ENCODE data around the gene HOXC9.

DNA sequence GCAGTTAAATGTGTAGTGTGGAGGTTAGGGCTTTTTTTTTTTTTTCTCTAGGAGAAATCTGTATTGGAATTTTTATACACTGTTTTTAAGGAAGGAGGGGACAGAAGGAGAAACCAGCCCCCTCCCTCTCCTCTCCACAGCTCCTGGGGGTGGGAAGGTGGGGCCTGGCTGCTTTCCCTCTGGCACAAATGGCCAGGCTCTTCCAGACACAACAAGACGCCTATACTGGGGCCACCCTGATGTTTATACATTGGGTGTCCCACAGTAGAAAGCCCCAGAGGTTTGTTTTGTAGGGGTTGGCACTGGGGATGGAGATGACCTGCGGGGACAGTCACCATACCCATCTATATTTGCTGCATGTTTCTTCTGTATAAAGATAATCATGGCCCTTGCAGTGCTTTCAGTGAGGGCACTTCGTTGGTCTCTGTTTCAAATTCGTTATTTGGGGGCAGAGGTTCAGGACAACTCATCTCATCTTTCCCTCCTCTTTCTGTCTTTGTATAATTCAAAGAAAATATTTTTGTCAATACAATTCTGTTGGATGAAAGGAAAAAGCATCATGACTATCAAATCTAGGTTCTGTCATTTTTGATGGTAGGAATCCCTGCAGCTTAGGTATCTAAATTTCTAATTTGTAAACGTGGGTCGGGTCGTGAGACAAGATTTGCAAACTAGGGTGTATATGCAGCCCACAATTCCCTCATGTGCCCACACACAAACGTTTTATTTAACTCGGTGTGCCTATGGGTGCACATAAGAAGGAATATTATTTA, 23.0 kb upstream of the HOXC9 start:
- TF ChIP-seq POLR2A (IDR thresholded peaks at IDR 0.05) (no peak), POLR2AphosphoS5 (IDR thresholded peaks at IDR 0.05) (no peak), EP300 (IDR thresholded peaks at IDR 0.05) (no peak)
- TF ChIP-seq, protein P1, sequence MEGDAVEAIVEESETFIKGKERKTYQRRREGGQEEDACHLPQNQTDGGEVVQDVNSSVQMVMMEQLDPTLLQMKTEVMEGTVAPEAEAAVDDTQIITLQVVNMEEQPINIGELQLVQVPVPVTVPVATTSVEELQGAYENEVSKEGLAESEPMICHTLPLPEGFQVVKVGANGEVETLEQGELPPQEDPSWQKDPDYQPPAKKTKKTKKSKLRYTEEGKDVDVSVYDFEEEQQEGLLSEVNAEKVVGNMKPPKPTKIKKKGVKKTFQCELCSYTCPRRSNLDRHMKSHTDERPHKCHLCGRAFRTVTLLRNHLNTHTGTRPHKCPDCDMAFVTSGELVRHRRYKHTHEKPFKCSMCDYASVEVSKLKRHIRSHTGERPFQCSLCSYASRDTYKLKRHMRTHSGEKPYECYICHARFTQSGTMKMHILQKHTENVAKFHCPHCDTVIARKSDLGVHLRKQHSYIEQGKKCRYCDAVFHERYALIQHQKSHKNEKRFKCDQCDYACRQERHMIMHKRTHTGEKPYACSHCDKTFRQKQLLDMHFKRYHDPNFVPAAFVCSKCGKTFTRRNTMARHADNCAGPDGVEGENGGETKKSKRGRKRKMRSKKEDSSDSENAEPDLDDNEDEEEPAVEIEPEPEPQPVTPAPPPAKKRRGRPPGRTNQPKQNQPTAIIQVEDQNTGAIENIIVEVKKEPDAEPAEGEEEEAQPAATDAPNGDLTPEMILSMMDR (IDR thresholded peaks at IDR 0.05), result no peak

Measured in stomach (tissue), 4 donors.